Retina (tissue), 1 donor: ENCODE data around the gene NLGN1.

Source experiments
- DNase-seq: peaks from one replicate; pipeline ENCODE4 v3.0.0-alpha.2; 2016

The NLGN1 gene

GRCh38 chr3:174317005-174317404 lies 919.5 kb downstream of the NLGN1 start:
- DNase-seq, result no peak

GRCh38 chr3:174318181-174318580 lies 920.6 kb downstream of the NLGN1 start:
- DNase-seq, result no peak

- no peak for DNase-seq
These were observed 924.0 kb downstream of the NLGN1 start for GRCh38 chr3:174321548-174321947.

GRCh38 chr3:174322789-174323188 lies 925.2 kb downstream of the NLGN1 start:
- DNase-seq, result no peak

GRCh38 chr3:174325171-174325570 lies 927.6 kb downstream of the NLGN1 start:
- no peak for DNase-seq

- peak; percentile 16 for DNase-seq
These were observed 928.5 kb downstream of the NLGN1 start for GRCh38 chr3:174325834-174326700.

GRCh38 chr3:174329321-174329720 lies 931.8 kb downstream of the NLGN1 start:
- no peak for DNase-seq

GRCh38 chr3:174330303-174330702 lies 932.8 kb downstream of the NLGN1 start:
- no peak for DNase-seq

- DNase-seq, result no peak
These were observed 933.7 kb downstream of the NLGN1 start for GRCh38 chr3:174331095-174331800.

- no peak for DNase-seq
These were observed 934.8 kb downstream of the NLGN1 start for GRCh38 chr3:174332391-174332790.

- DNase-seq, result no peak
These were observed 936.1 kb downstream of the NLGN1 start for GRCh38 chr3:174333640-174334039.

GRCh38 chr3:174334111-174334510 lies 936.6 kb downstream of the NLGN1 start:
- DNase-seq, result no peak

- DNase-seq, result no peak
These were observed 937.8 kb downstream of the NLGN1 start for GRCh38 chr3:174335324-174335723.

- DNase-seq, result peak; percentile 32
These were observed 938.4 kb downstream of the NLGN1 start for GRCh38 chr3:174335910-174336309.
